Measurements from ENCODE around the gene GARIN6.
A peak's percentile ranks its signal among the peaks of the same experiment; 100 is the strongest.
"Not testable (repeated sequence)": the region's sequence is repeated elsewhere in the genome, so short reads cannot be mapped to it uniquely, and the experiment has no call there.

GARIN6 gene

GRCh38 chr12:99647453-99647852 lies at the start of gene GARIN6:
Gene GARIN6, plus strand, starts transcription at chr12:99647753. Its CDS starts 422 bp downstream, at chr12:99648175.
- DNase-seq = no peak

- no peak for DNase-seq
Measured at GRCh38 chr12:99598785-99599184, 48.8 kb upstream of the GARIN6 start.

- DNase-seq = peak; percentile 29
Measured at GRCh38 chr12:99600388-99600787, 47.2 kb upstream of the GARIN6 start.

GRCh38 chr12:99609455-99610181 lies 37.9 kb upstream of the GARIN6 start:
- DNase-seq = no peak

- DNase-seq = no peak
Measured at GRCh38 chr12:99611117-99611516, 36.4 kb upstream of the GARIN6 start.

- DNase-seq = no peak
Measured at GRCh38 chr12:99611599-99611998, 36.0 kb upstream of the GARIN6 start.

GRCh38 chr12:99618657-99619056 lies 28.9 kb upstream of the GARIN6 start:
- DNase-seq = no peak

- no peak for DNase-seq
Measured at GRCh38 chr12:99619389-99620158, 28.0 kb upstream of the GARIN6 start.

GRCh38 chr12:99620159-99620479 lies 27.4 kb upstream of the GARIN6 start:
- no peak for DNase-seq

GRCh38 chr12:99624591-99624990 lies 23.0 kb upstream of the GARIN6 start:
- DNase-seq = not testable (repeated sequence)

GRCh38 chr12:99627459-99627858 lies 20.1 kb upstream of the GARIN6 start:
- no peak for DNase-seq

- DNase-seq = no peak
Measured at GRCh38 chr12:99644629-99645028, 2.9 kb upstream of the GARIN6 start.

- DNase-seq = no peak
Measured at GRCh38 chr12:99648183-99648582, 630 bp downstream of the GARIN6 start.

GRCh38 chr12:99649551-99649950 lies 2.0 kb downstream of the GARIN6 start:
- DNase-seq = no peak

GRCh38 chr12:99658671-99659349 lies 11.3 kb downstream of the GARIN6 start:
- peak; percentile 7 for DNase-seq

- DNase-seq = no peak
Measured at GRCh38 chr12:99670635-99671034, 23.1 kb downstream of the GARIN6 start.

- no peak for DNase-seq
Measured at GRCh38 chr12:99680276-99680675, 32.7 kb downstream of the GARIN6 start.

- DNase-seq = no peak
Measured at GRCh38 chr12:99686142-99686541, 38.6 kb downstream of the GARIN6 start.

- DNase-seq = no peak
Measured at GRCh38 chr12:99695050-99695449, 47.5 kb downstream of the GARIN6 start.
